GM10847 (cell line): Measurements from ENCODE around the gene NR1H3.

ENCODE experiments used
- POLR2A ChIP-seq: IDR thresholded peaks from 2 replicates; pipeline ENCODE4 v1.6.1; 2011; ENCODE audit not compliant: insufficient read length; ENCODE audit errors: extremely low read depth

Gene NR1H3

DNA sequence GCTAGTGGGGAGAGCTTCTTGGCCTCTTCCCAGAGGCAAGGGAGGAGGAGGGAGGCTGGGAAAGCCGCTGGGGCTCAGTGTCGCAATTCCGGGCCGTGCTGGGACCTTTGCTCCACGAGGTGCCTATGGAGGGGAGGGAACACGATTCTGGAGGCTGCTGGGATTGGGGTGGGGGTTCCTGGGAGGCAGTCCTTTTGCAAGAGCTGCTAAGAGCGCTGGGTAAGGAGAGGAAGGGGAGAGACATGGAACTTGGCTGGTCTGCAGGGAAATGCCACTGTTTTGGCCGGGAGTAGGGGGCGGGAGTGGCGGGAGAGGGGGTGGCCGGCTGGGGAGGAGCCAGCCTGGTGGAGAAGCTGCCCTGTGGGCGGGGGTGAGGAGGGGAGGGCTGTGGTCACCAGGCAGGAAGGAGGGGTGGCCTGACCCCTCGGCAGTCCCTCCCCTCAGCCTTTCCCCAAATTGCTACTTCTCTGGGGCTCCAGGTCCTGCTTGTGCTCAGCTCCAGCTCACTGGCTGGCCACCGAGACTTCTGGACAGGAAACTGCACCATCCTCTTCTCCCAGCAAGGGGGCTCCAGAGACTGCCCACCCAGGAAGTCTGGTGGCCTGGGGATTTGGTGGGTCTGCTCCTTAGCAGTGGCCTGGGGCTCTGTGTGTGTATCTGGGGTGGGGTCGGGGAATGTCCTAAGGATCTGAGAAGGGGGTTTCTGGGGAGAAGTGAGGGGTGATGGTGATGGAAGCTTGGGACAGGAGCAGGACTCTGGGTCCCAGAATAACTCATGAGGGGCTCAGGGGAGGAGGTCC, at the start of gene NR1H3:
TSS of gene NR1H3 (plus strand) at position 480 of the 800 bp plus-strand sequence. CDS start 1,221 bp downstream, outside the sequence.
- no peak for TF ChIP-seq POLR2A

DNA sequence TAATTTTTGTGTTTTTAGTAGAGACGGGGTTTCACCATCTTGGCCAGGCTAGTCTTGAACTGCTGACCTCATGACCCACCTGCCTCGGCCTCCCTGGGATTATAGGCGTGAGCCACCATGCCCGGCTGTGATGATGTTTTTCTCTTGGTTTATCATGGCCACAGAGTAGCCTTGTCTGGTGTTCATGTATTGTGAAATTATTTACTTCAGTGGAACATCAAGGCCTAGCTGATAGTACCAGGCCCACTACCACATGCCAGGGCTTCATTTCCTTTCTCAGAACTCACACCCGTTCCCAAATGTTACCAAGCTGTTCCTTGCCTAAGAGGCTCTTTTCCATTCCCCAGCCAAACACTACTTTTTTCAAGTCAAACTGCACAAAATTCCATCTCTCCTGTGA, 49.2 kb upstream of the NR1H3 start:
- no peak for TF ChIP-seq POLR2A

DNA sequence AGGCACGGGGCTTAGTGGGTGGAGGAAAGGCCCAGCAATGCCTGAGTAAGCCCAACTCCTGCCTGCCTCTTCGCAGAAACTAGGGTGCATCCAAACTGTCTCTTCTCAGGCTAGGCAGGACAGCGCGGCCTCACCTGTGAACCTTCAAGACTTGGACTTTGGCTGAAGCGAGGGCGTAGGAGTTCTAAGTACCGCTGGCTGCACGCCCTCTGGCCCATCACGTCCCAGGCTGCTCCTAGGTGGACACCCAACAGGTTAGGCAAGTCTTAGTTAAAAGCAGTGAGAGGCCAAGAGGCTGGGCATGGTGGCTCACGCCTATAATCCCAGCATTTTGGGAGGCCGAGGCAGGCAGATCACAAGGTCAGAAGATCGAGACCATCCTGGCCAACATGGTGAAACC, 44.9 kb upstream of the NR1H3 start:
- TF ChIP-seq POLR2A = no peak

DNA sequence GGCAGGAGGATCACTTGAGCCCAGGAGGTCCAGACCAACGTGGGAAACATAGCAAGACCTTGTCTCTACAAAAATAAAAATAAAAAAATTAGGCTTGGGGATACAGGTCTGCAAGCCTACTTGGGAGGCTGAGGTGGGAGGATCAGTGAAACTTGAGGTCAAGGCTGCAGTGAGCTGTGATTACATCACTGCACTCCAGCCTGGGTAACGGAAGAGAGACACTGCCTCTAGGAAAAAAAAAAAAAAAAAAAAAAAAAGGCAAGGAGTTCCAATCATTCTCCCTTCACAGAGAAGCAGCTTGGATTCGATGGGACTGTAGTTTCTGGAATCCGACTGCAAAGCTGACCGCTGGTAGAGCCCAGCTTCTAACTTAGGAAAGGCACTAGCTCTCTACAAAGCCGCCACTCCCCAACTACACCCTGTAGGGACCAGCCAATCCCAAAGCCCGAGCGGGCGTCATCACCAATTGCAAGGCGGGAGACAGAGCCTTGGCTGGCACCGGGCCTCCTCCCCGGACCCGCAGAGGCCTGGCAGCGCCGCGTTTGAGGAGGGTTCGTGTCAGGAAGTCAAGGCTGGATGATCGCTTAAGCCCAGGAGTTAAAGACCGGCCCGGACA, 43.7 kb upstream of the NR1H3 start:
- peak; percentile 58 for TF ChIP-seq POLR2A

DNA sequence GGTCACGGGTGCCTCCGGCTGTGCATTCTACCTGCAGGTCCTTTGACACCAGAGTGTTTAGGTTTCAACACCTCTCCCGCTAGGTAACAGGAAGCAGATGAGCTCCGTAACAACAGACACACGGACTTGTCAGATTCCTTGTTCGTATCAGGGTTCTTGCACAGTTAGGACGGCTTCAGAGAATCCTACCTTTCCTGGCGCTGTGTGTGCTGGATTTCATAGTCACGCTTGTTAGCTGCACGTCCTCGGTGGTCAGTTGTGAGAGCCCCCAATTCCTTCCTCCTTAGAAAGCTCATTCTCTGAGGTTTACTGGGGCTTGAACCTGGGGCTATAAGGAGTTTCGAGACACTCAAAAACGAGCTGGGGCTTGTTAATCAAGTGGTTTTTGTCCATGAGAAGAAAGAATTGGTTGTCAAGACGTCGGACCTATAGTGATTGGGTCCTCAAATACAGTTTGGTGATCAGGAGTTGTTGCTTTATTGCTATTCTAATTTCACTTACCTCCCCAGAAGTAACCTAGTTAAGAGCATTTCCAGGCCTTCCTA, 42.4 kb upstream of the NR1H3 start:
- no peak for TF ChIP-seq POLR2A

DNA sequence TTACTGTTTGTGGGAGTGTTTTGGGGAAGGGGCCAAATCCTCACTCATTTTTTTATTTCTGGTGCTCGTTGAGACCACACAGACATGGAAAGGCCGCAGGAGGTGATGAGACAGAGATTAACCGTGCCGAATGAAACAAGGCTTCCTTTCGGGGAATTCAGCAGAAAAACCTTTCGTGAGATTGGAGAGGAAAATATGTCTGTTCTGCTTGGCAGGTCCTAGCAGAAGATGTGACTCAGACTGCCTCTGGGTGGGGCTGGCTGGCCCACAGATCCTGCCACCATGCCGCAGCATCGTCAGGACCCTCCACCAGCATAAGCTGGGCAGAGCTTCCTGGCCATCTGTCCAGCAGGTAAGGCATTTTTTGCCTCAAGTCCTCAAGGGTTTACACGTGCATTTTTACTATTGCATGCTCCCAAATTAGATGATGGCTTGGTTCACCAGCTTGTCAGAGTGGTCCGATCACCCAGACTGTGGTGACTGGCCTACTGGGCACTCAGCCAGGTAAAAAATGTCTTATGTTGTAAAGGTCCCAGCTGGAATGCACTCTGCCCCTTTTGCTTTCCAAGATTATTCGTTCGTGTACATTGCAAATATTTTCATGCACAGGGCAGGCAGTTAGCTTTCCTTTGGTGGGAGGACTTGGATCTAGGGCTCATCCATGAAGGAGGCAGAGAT, 41.5 kb upstream of the NR1H3 start:
- TF ChIP-seq POLR2A = no peak

DNA sequence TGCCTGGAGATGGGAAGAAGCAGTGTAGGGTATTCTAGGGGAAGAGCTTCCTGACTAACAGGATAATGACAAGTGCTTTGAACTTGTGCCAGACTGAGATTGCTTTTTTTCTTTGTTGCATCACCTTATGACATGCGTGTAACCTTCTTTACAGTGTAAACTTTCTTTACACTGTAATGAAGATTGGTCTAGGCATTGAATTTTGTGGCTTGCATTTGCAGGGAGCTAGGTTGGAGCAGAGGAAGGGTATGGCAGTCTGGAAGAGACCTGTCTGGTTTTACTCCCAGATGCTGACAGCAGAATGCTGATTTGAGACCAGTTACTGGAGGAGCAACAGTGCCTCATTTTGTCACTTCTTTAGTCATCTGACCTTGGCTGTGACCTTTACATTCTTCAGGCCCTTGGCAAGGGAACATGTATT, 37.4 kb upstream of the NR1H3 start:
- TF ChIP-seq POLR2A = no peak

DNA sequence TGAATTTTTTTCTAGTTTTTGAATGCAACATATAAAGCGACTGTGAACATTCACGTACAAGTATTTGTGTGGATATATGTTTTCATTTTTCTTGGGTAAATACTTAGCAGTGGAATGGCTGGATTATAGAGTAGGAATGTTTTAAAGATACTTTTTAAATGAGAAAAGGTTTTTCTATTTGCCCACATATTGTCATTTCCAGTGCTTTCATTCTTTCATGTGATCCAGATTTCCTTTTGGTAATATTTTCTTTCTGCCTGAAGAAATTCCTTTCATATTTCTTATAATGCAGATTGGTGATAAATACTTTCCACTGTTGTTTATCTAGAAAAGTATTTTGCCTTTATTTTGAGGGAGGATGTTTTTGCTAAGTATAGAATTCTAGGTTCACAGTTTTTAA, 35.1 kb upstream of the NR1H3 start:
- TF ChIP-seq POLR2A = no peak

DNA sequence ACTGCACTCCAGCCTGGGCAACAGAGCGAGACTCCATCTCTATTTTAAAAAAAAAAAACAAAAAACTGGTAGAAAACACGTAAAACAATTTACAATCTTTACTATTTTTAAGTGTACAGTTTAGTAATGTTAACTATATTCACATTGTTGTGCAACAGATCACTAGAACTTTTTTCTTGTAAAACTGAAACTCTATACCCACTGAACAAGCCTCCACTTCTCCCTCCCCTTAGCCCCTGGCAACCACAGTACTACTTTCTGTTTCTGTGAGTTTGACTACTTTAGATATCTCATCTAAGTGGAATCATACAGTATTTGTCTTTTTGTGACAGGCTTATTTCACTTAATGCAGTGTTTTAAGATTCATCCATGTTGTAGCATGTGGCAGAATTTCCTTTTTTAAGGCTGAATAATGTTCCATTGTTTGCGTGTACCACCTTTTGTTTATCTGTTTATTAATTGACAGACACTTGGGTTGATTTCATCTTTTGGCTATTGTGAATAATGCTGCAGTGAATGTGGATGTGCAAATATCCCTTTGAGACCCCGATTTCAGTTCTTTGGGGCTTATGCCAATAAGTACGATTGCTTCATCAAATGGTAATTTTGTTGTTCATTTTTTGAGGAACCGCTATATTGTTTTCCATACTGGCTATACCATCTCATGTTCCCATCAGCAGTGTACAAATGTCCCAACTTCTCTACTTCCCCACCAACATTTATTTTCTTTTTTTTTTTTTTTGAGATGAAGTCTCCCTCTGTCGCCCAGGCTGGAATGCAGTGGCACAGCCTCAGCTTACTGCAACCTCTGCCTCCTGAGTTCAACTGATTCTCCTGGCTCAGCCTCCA, 32.0 kb upstream of the NR1H3 start:
- TF ChIP-seq POLR2A = no peak

DNA sequence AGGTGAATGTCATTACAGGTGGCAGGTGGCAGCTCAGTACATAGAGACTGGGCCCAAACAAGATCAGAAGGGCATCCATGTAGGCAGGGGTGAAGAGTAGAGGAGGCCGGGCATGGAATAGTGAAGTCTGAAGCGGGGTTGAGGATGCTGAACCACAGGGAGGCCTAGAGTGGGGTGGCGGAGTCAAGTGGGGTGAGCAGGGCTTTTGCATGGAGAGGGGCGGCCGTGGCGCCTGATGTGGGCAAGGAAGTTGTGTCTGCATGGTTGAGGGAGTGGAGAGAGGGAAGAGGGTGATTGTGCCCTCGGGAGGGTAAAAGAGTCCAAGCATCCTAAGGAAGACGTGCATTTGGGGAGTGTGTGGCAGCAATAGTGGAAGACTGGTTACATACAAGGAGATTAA, 28.6 kb upstream of the NR1H3 start:
- no peak for TF ChIP-seq POLR2A

DNA sequence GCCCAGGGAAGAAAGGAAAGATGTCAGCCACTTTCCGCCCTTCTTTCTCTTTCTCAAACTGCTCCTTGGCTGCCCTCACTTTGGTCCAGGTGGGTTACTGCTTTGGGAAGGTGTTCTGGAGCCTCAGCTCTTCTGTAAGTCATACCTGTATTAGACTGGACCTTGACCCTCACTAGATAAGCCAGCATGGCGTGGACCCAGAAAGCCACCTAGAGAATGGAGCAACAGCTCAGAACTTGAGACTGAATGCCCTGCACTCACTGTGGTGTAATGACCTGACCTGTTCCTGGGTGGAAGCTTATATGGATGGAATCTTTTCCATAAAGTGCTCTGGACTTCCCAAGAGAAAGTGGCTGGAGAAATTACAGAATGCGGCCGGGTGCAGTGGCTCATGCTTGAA, 24.7 kb upstream of the NR1H3 start:
- TF ChIP-seq POLR2A = no peak

DNA sequence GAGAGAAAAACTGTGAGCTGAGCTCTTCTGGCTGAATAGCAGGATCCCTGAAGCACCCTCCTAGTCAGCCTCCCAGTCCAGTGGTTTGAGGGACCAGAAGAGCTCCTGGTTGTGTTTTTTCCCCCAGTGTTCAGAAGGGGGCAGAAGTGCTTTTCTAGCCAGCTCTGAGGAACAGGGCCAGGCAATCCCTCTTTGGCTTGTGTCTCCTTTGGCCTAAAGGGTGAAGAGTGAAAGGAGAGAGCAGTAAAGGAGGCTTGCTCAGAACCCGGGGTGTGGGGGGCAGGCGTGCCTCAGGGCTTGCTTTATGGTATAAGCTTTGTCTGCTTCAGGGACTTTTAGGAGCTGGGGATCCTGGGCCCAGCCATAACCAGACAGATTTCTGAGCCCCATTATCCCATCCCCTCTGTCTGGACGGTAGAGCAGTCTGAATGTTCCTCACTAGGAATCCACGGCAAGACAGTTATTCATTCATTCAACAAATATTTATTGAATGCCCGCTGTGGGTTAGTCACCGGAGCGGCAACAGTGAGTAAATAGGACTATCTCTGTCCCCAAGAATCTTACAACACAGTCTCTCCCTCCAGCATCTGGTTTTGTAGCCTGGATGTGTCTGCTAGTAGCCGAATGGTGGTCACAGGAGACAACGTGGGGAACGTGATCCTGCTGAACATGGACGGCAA, 23.7 kb upstream of the NR1H3 start:
- no peak for TF ChIP-seq POLR2A

DNA sequence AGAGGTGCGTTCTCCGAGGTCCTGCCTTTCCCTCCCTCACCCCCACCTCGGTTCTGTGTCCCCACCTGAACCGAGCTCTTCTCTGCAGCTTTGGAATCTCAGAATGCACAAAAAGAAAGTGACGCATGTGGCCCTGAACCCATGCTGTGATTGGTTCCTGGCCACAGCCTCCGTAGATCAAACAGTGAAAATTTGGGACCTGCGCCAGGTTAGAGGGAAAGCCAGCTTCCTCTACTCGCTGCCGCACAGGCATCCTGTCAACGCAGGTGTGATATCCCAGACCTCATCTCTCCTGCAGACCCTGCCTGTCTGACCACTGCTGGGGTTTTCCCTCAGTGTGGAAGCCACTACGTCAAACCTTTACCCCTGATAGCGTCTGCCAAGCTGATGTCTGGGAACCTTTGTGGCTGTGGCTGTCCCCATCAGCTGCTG, 23.1 kb upstream of the NR1H3 start:
- no peak for TF ChIP-seq POLR2A

DNA sequence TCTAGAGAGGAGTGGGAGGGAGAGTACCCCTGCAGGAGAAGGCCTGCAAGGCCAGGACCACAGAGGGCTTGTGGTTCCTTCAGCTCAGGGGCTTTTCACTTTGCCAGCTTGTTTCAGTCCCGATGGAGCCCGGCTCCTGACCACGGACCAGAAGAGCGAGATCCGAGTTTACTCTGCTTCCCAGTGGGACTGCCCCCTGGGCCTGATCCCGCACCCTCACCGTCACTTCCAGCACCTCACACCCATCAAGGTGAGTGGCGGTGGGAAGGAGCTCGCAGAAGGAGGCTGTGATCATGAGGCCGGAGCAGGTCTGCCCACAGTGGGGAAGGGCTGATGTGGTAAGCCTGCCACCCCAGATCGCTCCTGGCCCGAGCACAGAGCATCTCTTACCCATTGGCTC, 22.6 kb upstream of the NR1H3 start:
- no peak for TF ChIP-seq POLR2A
